ENCODE data around the gene OAS2. TPM values are rescaled to one million over a fixed set of nuclear protein-coding genes. Genes with fewer than 3 reads are reported as not detected.

The OAS2 gene
- total and polyA plus RNA-seq, 2 of the 8 experiments (the other 6 are each of a cell fraction or from before 2014, with no cell fraction given), result 0.06 TPM; not detected in 1

GRCh38 chr12:112932485-112933128 lies 45.7 kb upstream of the OAS2 start (continued):
- no peak for TF ChIP-seq HDAC6 (IDR thresholded peaks at IDR 0.05; ENCODE audit: low read depth, low read length)
- TF ChIP-seq SUZ12 (IDR thresholded peaks at IDR 0.05; ENCODE audit: low read length), result no peak
- peak; percentile 6; the same call in 1 of the 2 replicates for TF ChIP-seq CEBPB (IDR thresholded peaks at IDR 0.05; ENCODE audit: low read depth, low read length)
- no peak for TF ChIP-seq TCF12 (IDR thresholded peaks at IDR 0.05; ENCODE audit: low read depth, low read length)
- TF ChIP-seq TEAD4 (IDR thresholded peaks at IDR 0.05; ENCODE audit: low read depth, low read length), result peak; percentile 97
- TF ChIP-seq SIN3A (conservative IDR thresholded peaks at IDR 0.05 in 1 of 2, IDR thresholded peaks at IDR 0.05 in 1 of 2; ENCODE audit: low read depth in 1 of 2, low read length in 2 of 2), result no peak
- TF ChIP-seq, protein P1, sequence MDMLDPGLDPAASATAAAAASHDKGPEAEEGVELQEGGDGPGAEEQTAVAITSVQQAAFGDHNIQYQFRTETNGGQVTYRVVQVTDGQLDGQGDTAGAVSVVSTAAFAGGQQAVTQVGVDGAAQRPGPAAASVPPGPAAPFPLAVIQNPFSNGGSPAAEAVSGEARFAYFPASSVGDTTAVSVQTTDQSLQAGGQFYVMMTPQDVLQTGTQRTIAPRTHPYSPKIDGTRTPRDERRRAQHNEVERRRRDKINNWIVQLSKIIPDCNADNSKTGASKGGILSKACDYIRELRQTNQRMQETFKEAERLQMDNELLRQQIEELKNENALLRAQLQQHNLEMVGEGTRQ (IDR thresholded peaks at IDR 0.05; ENCODE audit: low read length), result no peak
- no peak for TF ChIP-seq NRF1 (IDR thresholded peaks at IDR 0.05; ENCODE audit: low read depth, low read length)
- peak in 1 of 2 experiments; percentile 93; a peak in 2 of 4 replicates for TF ChIP-seq HDAC2 (IDR thresholded peaks at IDR 0.05; ENCODE audit: borderline replicate concordance in 1 of 2, low read depth in 2 of 2, low read length in 2 of 2)
- no peak for TF ChIP-seq JUN (IDR thresholded peaks at IDR 0.05; ENCODE audit: low read depth, low read length)
- TF ChIP-seq EZH2 (IDR thresholded peaks at IDR 0.05; ENCODE audit: low read depth, low read length, severe bottlenecking), result no peak
